ENCODE results near the gene HELZ2.

HELZ2 gene

GRCh38 chr20:63565021-63565698 lies 8.9 kb downstream of the HELZ2 start:
- TF ChIP-seq, protein P1, sequence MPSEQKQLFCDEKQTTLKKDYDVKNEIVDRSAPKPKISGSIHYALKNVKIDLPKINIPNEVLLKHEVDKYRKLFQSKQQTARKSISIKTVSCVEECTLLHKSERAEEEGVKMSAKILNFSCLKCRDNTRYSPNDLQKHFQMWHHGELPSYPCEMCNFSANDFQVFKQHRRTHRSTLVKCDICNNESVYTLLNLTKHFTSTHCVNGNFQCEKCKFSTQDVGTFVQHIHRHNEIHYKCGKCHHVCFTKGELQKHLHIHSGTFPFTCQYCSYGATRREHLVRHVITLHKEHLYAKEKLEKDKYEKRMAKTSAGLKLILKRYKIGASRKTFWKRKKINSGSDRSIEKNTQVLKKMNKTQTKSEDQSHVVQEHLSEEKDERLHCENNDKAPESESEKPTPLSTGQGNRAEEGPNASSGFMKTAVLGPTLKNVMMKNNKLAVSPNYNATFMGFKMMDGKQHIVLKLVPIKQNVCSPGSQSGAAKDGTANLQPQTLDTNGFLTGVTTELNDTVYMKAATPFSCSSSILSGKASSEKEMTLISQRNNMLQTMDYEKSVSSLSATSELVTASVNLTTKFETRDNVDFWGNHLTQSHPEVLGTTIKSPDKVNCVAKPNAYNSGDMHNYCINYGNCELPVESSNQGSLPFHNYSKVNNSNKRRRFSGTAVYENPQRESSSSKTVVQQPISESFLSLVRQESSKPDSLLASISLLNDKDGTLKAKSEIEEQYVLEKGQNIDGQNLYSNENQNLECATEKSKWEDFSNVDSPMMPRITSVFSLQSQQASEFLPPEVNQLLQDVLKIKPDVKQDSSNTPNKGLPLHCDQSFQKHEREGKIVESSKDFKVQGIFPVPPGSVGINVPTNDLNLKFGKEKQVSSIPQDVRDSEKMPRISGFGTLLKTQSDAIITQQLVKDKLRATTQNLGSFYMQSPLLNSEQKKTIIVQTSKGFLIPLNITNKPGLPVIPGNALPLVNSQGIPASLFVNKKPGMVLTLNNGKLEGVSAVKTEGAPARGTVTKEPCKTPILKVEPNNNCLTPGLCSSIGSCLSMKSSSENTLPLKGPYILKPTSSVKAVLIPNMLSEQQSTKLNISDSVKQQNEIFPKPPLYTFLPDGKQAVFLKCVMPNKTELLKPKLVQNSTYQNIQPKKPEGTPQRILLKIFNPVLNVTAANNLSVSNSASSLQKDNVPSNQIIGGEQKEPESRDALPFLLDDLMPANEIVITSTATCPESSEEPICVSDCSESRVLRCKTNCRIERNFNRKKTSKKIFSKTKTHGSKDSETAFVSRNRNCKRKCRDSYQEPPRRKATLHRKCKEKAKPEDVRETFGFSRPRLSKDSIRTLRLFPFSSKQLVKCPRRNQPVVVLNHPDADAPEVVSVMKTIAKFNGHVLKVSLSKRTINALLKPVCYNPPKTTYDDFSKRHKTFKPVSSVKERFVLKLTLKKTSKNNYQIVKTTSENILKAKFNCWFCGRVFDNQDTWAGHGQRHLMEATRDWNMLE (tag by site-specific recombination; conservative IDR thresholded peaks at IDR 0.05; ENCODE audit: low read depth) = no peak
- TF ChIP-seq KLF16 (tag by site-specific recombination; IDR thresholded peaks at IDR 0.05) (no peak), ZNF600 (tag by site-specific recombination; IDR thresholded peaks at IDR 0.05) (no peak), ZNF274 (IDR thresholded peaks at IDR 0.05; ENCODE audit: low read length) (no peak), ZNF274 (tag by site-specific recombination; IDR thresholded peaks at IDR 0.05; ENCODE audit: borderline replicate concordance) (no peak), ZNF561 (tag by site-specific recombination; IDR thresholded peaks at IDR 0.05; ENCODE audit: borderline replicate concordance) (no peak), ZNF621 (tag by site-specific recombination; IDR thresholded peaks at IDR 0.05) (no peak)
- TF ChIP-seq, protein P2, sequence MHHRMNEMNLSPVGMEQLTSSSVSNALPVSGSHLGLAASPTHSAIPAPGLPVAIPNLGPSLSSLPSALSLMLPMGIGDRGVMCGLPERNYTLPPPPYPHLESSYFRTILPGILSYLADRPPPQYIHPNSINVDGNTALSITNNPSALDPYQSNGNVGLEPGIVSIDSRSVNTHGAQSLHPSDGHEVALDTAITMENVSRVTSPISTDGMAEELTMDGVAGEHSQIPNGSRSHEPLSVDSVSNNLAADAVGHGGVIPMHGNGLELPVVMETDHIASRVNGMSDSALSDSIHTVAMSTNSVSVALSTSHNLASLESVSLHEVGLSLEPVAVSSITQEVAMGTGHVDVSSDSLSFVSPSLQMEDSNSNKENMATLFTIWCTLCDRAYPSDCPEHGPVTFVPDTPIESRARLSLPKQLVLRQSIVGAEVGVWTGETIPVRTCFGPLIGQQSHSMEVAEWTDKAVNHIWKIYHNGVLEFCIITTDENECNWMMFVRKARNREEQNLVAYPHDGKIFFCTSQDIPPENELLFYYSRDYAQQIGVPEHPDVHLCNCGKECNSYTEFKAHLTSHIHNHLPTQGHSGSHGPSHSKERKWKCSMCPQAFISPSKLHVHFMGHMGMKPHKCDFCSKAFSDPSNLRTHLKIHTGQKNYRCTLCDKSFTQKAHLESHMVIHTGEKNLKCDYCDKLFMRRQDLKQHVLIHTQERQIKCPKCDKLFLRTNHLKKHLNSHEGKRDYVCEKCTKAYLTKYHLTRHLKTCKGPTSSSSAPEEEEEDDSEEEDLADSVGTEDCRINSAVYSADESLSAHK (tag by site-specific recombination; IDR thresholded peaks at IDR 0.05) = no peak
- ChIA-PET POLR2A (no interaction called here), CTCF (no interaction called here)
- no peaks in the 10 kb centered on the region for H3K9me3 ChIP-seq (ENCODE audit: control insufficient read depth, insufficient read depth, low read depth, low read length)
- H3K27ac ChIP-seq (ENCODE audit: extremely low read depth, low read depth, low read length) = no peak overlapping the region
- H3K36me3 ChIP-seq (ENCODE audit: control insufficient read depth in 2 of 2, insufficient read depth in 1 of 2, low read length in 2 of 2) = peaks cover 0 to 36% of the 10 kb centered on the region in 2 experiments; a peak in 1 of 3 replicates
- no peaks in the 10 kb centered on the region for H3K4me1 ChIP-seq (ENCODE audit: control insufficient read depth, insufficient read depth, low read length)
- H3K4me3 ChIP-seq (ENCODE audit: low read depth, low read length) = no peak overlapping the region

DNA sequence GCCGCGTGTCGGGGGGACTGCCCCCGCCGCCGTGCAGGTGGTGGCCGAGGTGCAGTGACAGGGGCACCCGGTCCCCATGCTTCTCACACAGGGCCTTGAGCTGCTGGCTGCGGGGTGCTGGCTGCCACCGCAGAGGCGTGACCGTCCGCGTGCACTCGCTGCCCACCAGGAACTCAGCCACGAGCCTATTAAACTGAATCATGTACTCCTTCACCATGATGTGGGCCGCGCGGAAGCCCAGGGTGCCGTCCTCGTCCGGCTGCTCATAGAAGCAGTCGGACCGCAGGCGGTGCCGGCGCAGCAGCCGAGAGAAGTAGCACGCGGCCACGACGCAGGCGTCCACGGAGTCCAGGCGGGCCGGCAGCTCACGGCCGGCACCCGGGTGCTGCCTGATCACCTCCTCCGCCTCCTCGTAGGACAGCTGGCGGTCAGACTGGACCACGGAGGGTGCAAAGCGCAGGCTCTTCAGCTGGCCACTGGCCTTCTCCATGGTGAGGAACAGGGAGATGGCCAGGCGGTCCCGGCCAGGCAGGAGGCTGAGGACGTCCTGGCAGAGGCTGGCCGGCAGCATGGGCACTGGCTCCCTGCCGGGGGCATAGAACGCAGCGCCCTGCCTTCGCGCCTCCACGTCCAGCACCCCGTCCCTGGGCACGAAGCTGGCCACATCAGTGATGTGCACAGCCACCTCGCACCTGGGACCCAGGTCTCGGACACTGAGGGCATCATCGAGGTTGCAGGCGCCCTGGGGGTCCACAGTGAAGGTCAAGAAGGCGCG lies 9.8 kb downstream of the HELZ2 start:
- ChIA-PET CTCF (no interaction called here), POLR2A (no interaction called here)
- Histone ChIP-seq H3K36me3 (ENCODE audit: control insufficient read depth in 2 of 2, insufficient read depth in 1 of 2, low read length in 2 of 2) (peaks cover 0 to 41% of the 10 kb centered on the region in 2 experiments; a peak in 1 of 3 replicates), H3K9me3 (ENCODE audit: control insufficient read depth, insufficient read depth, low read depth, low read length) (no peaks in the 10 kb centered on the region), H3K4me3 (ENCODE audit: low read depth, low read length) (no peak overlapping the region), H3K27ac (ENCODE audit: extremely low read depth, low read depth, low read length) (no peak overlapping the region), H3K4me1 (ENCODE audit: control insufficient read depth, insufficient read depth, low read length) (no peaks in the 10 kb centered on the region)
- TF ChIP-seq ZNF426 (tag by site-specific recombination; IDR thresholded peaks at IDR 0.05) = no peak
- no peak for TF ChIP-seq ZNF416 (tag by site-specific recombination; IDR thresholded peaks at IDR 0.05)
- TF ChIP-seq MYNN (tag by site-specific recombination; IDR thresholded peaks at IDR 0.05; ENCODE audit: borderline replicate concordance) = no peak
- no peak for TF ChIP-seq ZNF133 (tag by site-specific recombination; IDR thresholded peaks at IDR 0.05)
- no peak for TF ChIP-seq ZBTB49 (tag by site-specific recombination; IDR thresholded peaks at IDR 0.05; ENCODE audit: low read depth)
- TF ChIP-seq ZNF37A (tag by site-specific recombination; IDR thresholded peaks at IDR 0.05) = no peak
- no peak for TF ChIP-seq ZBTB21 (tag by site-specific recombination; IDR thresholded peaks at IDR 0.05)
- TF ChIP-seq ZSCAN23 (tag by site-specific recombination; IDR thresholded peaks at IDR 0.05) = no peak
- TF ChIP-seq GFI1B (tag by site-specific recombination; IDR thresholded peaks at IDR 0.05) = no peak
- TF ChIP-seq ZNF292 (tag by site-specific recombination; IDR thresholded peaks at IDR 0.05; ENCODE audit: borderline replicate concordance, low read depth) = no peak
- TF ChIP-seq, protein P3, sequence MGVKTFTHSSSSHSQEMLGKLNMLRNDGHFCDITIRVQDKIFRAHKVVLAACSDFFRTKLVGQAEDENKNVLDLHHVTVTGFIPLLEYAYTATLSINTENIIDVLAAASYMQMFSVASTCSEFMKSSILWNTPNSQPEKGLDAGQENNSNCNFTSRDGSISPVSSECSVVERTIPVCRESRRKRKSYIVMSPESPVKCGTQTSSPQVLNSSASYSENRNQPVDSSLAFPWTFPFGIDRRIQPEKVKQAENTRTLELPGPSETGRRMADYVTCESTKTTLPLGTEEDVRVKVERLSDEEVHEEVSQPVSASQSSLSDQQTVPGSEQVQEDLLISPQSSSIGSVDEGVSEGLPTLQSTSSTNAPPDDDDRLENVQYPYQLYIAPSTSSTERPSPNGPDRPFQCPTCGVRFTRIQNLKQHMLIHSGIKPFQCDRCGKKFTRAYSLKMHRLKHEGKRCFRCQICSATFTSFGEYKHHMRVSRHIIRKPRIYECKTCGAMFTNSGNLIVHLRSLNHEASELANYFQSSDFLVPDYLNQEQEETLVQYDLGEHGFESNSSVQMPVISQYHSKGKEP (tag by site-specific recombination; IDR thresholded peaks at IDR 0.05) = no peak
- TF ChIP-seq ZNF211 (tag by site-specific recombination; IDR thresholded peaks at IDR 0.05; ENCODE audit: low read depth) = no peak
- TF ChIP-seq ZNF768 (tag by site-specific recombination; IDR thresholded peaks at IDR 0.05) = no peak
- TF ChIP-seq IKZF3 (tag by site-specific recombination; IDR thresholded peaks at IDR 0.05) = no peak

All from HEK293 (cell line).